Measurements from ENCODE around the gene KCTD12.
"Not testable (repeated sequence)": the region's sequence is repeated elsewhere in the genome, so short reads cannot be mapped to it uniquely, and the experiment has no call there.

KCTD12 gene

GRCh38 chr13:76897171-76897570 lies 11.0 kb upstream of the KCTD12 start:
- H3K4me3 ChIP-seq (ENCODE audit: low read length); H4K20me1 ChIP-seq (ENCODE audit: insufficient read depth, low read length); H3K9me2 ChIP-seq (replicated peaks; ENCODE audit: insufficient read depth, low read length); H2AFZ ChIP-seq (ENCODE audit: low read length); H3K9ac ChIP-seq (ENCODE audit: low read length); H3K4me2 ChIP-seq (ENCODE audit: low read depth, low read length); H3K9me3 ChIP-seq (replicated peaks; ENCODE audit: insufficient read depth, low read length); H3K79me2 ChIP-seq (ENCODE audit: low read length); H3K36me3 ChIP-seq (replicated peaks; ENCODE audit: insufficient read depth, low read length); H3K27me3 ChIP-seq (replicated peaks; ENCODE audit: insufficient read depth, low read length); H3K27ac ChIP-seq (ENCODE audit: low read length); DNase-seq; H3F3A ChIP-seq (ENCODE audit: insufficient read depth, low read length): not testable (repeated sequence)
- peaks cover 22% of the 10 kb centered on the region for H3K4me1 ChIP-seq (ENCODE audit: low read length)

GRCh38 chr13:76894401-76895110 lies 8.4 kb upstream of the KCTD12 start:
- no peak overlapping the region for H3K4me2 ChIP-seq (ENCODE audit: low read depth, low read length)
- no peaks in the 10 kb centered on the region for H3K9me2 ChIP-seq (replicated peaks; ENCODE audit: insufficient read depth, low read length)
- no peaks in the 10 kb centered on the region for H3K36me3 ChIP-seq (replicated peaks; ENCODE audit: insufficient read depth, low read length)
- H3K79me2 ChIP-seq (ENCODE audit: low read length), result no peaks in the 10 kb centered on the region
- H3K4me3 ChIP-seq (ENCODE audit: low read length), result no peak overlapping the region
- no peaks in the 10 kb centered on the region for H3K9me3 ChIP-seq (replicated peaks; ENCODE audit: insufficient read depth, low read length)
- no peak overlapping the region for H3K27ac ChIP-seq (ENCODE audit: low read length)
- DNase-seq, result peak; percentile 52
- H4K20me1 ChIP-seq (ENCODE audit: insufficient read depth, low read length), result no peaks in the 10 kb centered on the region
- H2AFZ ChIP-seq (ENCODE audit: low read length), result no peak overlapping the region
- no peak overlapping the region for H3K9ac ChIP-seq (ENCODE audit: low read length)
- H3K27me3 ChIP-seq (replicated peaks; ENCODE audit: insufficient read depth, low read length), result no peaks in the 10 kb centered on the region
- H3K4me1 ChIP-seq (ENCODE audit: low read length), result peaks cover 16% of the 10 kb centered on the region
- TF ChIP-seq CTCF (IDR thresholded peaks at IDR 0.05; ENCODE audit: low read length), result no peak
- TF ChIP-seq EZH2 (optimal IDR thresholded peaks at IDR 0.05; ENCODE audit: low read depth, low read length), result no peak
- TF ChIP-seq EZH2phosphoT487 (IDR thresholded peaks at IDR 0.05; ENCODE audit: low read length), result no peak
- H3F3A ChIP-seq (ENCODE audit: insufficient read depth, low read length), result no peaks in the 10 kb centered on the region

GRCh38 chr13:76892488-76892887 lies 6.3 kb upstream of the KCTD12 start:
- no peak overlapping the region for H3K9ac ChIP-seq (ENCODE audit: low read length)
- H3K79me2 ChIP-seq (ENCODE audit: low read length), result no peaks in the 10 kb centered on the region
- no peaks in the 10 kb centered on the region for H3K9me3 ChIP-seq (replicated peaks; ENCODE audit: insufficient read depth, low read length)
- no peaks in the 10 kb centered on the region for H3K36me3 ChIP-seq (replicated peaks; ENCODE audit: insufficient read depth, low read length)
- no peaks in the 10 kb centered on the region for H3K9me2 ChIP-seq (replicated peaks; ENCODE audit: insufficient read depth, low read length)
- no peak overlapping the region for H2AFZ ChIP-seq (ENCODE audit: low read length)
- no peak overlapping the region for H3K27ac ChIP-seq (ENCODE audit: low read length)
- H3K27me3 ChIP-seq (replicated peaks; ENCODE audit: insufficient read depth, low read length), result no peaks in the 10 kb centered on the region
- no peaks in the 10 kb centered on the region for H4K20me1 ChIP-seq (ENCODE audit: insufficient read depth, low read length)
- H3K4me1 ChIP-seq (ENCODE audit: low read length), result peaks cover 16% of the 10 kb centered on the region
- DNase-seq, result no peak
- H3K4me3 ChIP-seq (ENCODE audit: low read length), result no peak overlapping the region
- H3F3A ChIP-seq (ENCODE audit: insufficient read depth, low read length), result no peaks in the 10 kb centered on the region
- TF ChIP-seq CTCF (IDR thresholded peaks at IDR 0.05; ENCODE audit: low read length) (no peak), EZH2 (optimal IDR thresholded peaks at IDR 0.05; ENCODE audit: low read depth, low read length) (no peak), EZH2phosphoT487 (IDR thresholded peaks at IDR 0.05; ENCODE audit: low read length) (no peak)
- no peak overlapping the region for H3K4me2 ChIP-seq (ENCODE audit: low read depth, low read length)

GRCh38 chr13:76890021-76890420 lies 3.8 kb upstream of the KCTD12 start:
- peaks cover 12% of the 10 kb centered on the region for H3K4me1 ChIP-seq (ENCODE audit: low read length)
- peaks cover 11% of the 10 kb centered on the region; the same call in 1 of the 2 replicates for H3F3A ChIP-seq (ENCODE audit: insufficient read depth, low read length)
- H3K27me3 ChIP-seq (replicated peaks; ENCODE audit: insufficient read depth, low read length), result no peaks in the 10 kb centered on the region
- no peaks in the 10 kb centered on the region for H3K9me2 ChIP-seq (replicated peaks; ENCODE audit: insufficient read depth, low read length)
- H3K4me2 ChIP-seq (ENCODE audit: low read depth, low read length), result no peak overlapping the region
- TF ChIP-seq EZH2phosphoT487 (IDR thresholded peaks at IDR 0.05; ENCODE audit: low read length), result no peak
- TF ChIP-seq EZH2 (optimal IDR thresholded peaks at IDR 0.05; ENCODE audit: low read depth, low read length), result no peak
- TF ChIP-seq CTCF (IDR thresholded peaks at IDR 0.05; ENCODE audit: low read length), result no peak
- no peak for DNase-seq
- no peak overlapping the region for H3K4me3 ChIP-seq (ENCODE audit: low read length)
- no peak overlapping the region for H3K9ac ChIP-seq (ENCODE audit: low read length)
- no peak overlapping the region for H3K27ac ChIP-seq (ENCODE audit: low read length)
- H2AFZ ChIP-seq (ENCODE audit: low read length), result no peak overlapping the region
- H3K36me3 ChIP-seq (replicated peaks; ENCODE audit: insufficient read depth, low read length), result no peaks in the 10 kb centered on the region
- no peaks in the 10 kb centered on the region for H3K9me3 ChIP-seq (replicated peaks; ENCODE audit: insufficient read depth, low read length)
- H3K79me2 ChIP-seq (ENCODE audit: low read length), result peaks cover under 1% of the 10 kb centered on the region; the same call in 1 of the 2 replicates
- H4K20me1 ChIP-seq (ENCODE audit: insufficient read depth, low read length), result no peaks in the 10 kb centered on the region
